Neural cell (in vitro differentiated cells): ENCODE measurements around the gene COG2. TPM values are rescaled to one million over a fixed set of nuclear protein-coding genes. Genes with fewer than 3 reads are reported as not detected.

Experiments
- H2AFZ ChIP-seq: fragments of 200-600, 300-800 bp; sonication (generic), shearing (Covaris generic); 2 replicates; pipeline ENCODE4 v1.6.0; 2014; ENCODE audit warnings: low read depth, mild to moderate bottlenecking, antibody characterized with exemption, low read length, moderate library complexity
- H3F3A ChIP-seq: fragments of 200-600 bp; shearing (Covaris generic); 2 replicates; pipeline ENCODE4 v1.6.1; 2016; ENCODE audit warnings: mild to moderate bottlenecking, moderate library complexity, mixed read lengths, antibody characterized with exemption, low read length; ENCODE audit not compliant: insufficient read depth, poor library complexity, severe bottlenecking
- H3K27ac ChIP-seq: fragments of 200-600, 300-800 bp; sonication (generic), shearing (Covaris generic); 2 replicates; pipeline ENCODE4 v1.5.1; 2014; ENCODE audit warnings: mild to moderate bottlenecking, low read length, moderate library complexity
- H3K27me3 ChIP-seq: fragments of 300-800, 200-600 bp; sonication (generic), shearing (Covaris generic); 2 replicates; pipeline ENCODE4 v1.6.0; 2014; ENCODE audit warnings: mild to moderate bottlenecking, low read depth, low read length, moderate library complexity; ENCODE audit not compliant: insufficient read depth
- H3K36me3 ChIP-seq: fragments of 300-800, 200-600 bp; sonication (generic), shearing (Covaris generic); 2 replicates; pipeline ENCODE4 v1.5.1; 2014; ENCODE audit warnings: mild to moderate bottlenecking, antibody characterized with exemption, low read length, moderate library complexity; ENCODE audit not compliant: insufficient read depth
- H3K4me2 ChIP-seq: fragments of 300-800, 200-600 bp; sonication (generic), shearing (Covaris generic); 2 replicates; pipeline ENCODE4 v1.6.0; 2014; ENCODE audit warnings: mild to moderate bottlenecking, low read length
- H3K4me3 ChIP-seq: fragments of 300-800, 200-600 bp; sonication (generic), shearing (Covaris generic); 2 replicates; pipeline ENCODE4 v1.5.1; 2014; ENCODE audit warnings: mild to moderate bottlenecking, low read length, moderate library complexity
- H3K79me2 ChIP-seq: fragments of 200-600 bp; shearing (Covaris generic); replicated peaks from 2 replicates; pipeline ENCODE4 v1.6.0; 2014; ENCODE audit warnings: mild to moderate bottlenecking, low read length, moderate library complexity; ENCODE audit not compliant: insufficient read depth
- H3K9ac ChIP-seq: fragments of 300-800, 200-600 bp; sonication (generic), shearing (Covaris generic); 2 replicates; pipeline ENCODE4 v1.6.1; 2016; ENCODE audit warnings: mild to moderate bottlenecking, low read length, mixed read lengths
- H3K9me2 ChIP-seq: fragments of 200-600 bp; shearing (Covaris generic); 2 replicates; pipeline ENCODE4 v1.6.1; 2016; ENCODE audit warnings: mild to moderate bottlenecking, low read length, mixed read lengths; ENCODE audit not compliant: insufficient read depth
- H3K9me3 ChIP-seq: fragments of 200-600, 300-800 bp; sonication (generic), shearing (Covaris generic); 2 replicates; pipeline ENCODE4 v1.6.1; 2016; ENCODE audit warnings: mild to moderate bottlenecking, mixed run types, low read length, moderate library complexity, mixed read lengths
- H4K20me1 ChIP-seq: fragments of 200-600 bp; shearing (Covaris generic); 2 replicates; pipeline ENCODE4 v1.6.1; 2016; ENCODE audit warnings: mild to moderate bottlenecking, mixed run types; ENCODE audit not compliant: insufficient read depth
- CTCF ChIP-seq: fragments of 450-650 bp; IDR thresholded peaks from 2 replicates; pipeline ENCODE4 v1.5.1; 2014; ENCODE audit warnings: antibody characterized with exemption, mild to moderate bottlenecking, moderate library complexity; ENCODE audit not compliant: poor library complexity, severe bottlenecking
- EP300 ChIP-seq: fragments of 450-650 bp; conservative IDR thresholded peaks from 2 replicates; pipeline ENCODE4 v1.6.1; 2014; ENCODE audit warnings: antibody characterized with exemption, mild to moderate bottlenecking, moderate library complexity; ENCODE audit not compliant: poor library complexity, severe bottlenecking
- EZH2 ChIP-seq: fragments of 200-600, 300-800 bp; shearing (Covaris generic), sonication (generic); IDR thresholded peaks from 2 replicates; pipeline ENCODE4 v1.6.1; 2014; ENCODE audit warnings: antibody characterized with exemption, low read length, borderline replicate concordance, mild to moderate bottlenecking; ENCODE audit not compliant: insufficient read depth, poor library complexity, severe bottlenecking
- MXI1 ChIP-seq: fragments of 450-650 bp; conservative IDR thresholded peaks from 2 replicates; pipeline ENCODE4 v1.6.1; 2014; ENCODE audit warnings: antibody characterized with exemption, mild to moderate bottlenecking; ENCODE audit not compliant: poor library complexity, severe bottlenecking
- POLR2AphosphoS5 ChIP-seq: IDR thresholded peaks from 2 replicates; pipeline ENCODE4 v1.6.1; 2012
- RAD21 ChIP-seq: fragments of 450-650 bp; conservative IDR thresholded peaks from 2 replicates; pipeline ENCODE4 v1.6.1; 2014; ENCODE audit warnings: antibody characterized with exemption, mild to moderate bottlenecking, moderate library complexity
- REST ChIP-seq: IDR thresholded peaks from 2 replicates; pipeline ENCODE4 v1.6.1; 2012; ENCODE audit warnings: borderline replicate concordance
- SMC3 ChIP-seq: fragments of 450-650 bp; conservative IDR thresholded peaks from 2 replicates; pipeline ENCODE4 v1.6.1; 2014; ENCODE audit warnings: antibody characterized with exemption, mild to moderate bottlenecking, moderate library complexity; ENCODE audit not compliant: poor library complexity
- TAF1 ChIP-seq: IDR thresholded peaks from 2 replicates; pipeline ENCODE4 v1.6.1; 2012; ENCODE audit warnings: low read depth
- polyA plus RNA-seq: library from polyadenylated mRNA; depleted of rRNA; stranded (reverse); fragments of >200 nt; gene quantifications from 2 replicates; pipeline ENCODE4 v1.2.3, GENCODE V29; 2014

Gene COG2
- polyA plus RNA-seq, 1 donor from 2014 or later = 14.5 TPM

- Histone ChIP-seq H3K9ac (no peak overlapping the region), H3K9me3 (no peaks in the 10 kb centered on the region), H3K4me3 (no peak overlapping the region), H3K9me2 (no peaks in the 10 kb centered on the region), H3K79me2 (no peaks in the 10 kb centered on the region), H3K27me3 (no peaks in the 10 kb centered on the region), H3K27ac (no peak overlapping the region), H3K4me2 (no peak overlapping the region), H3F3A (no peaks in the 10 kb centered on the region), H3K36me3 (no peaks in the 10 kb centered on the region), H4K20me1 (no peaks in the 10 kb centered on the region), H2AFZ (no peak overlapping the region)
- TF ChIP-seq TAF1 = no peak
- TF ChIP-seq POLR2AphosphoS5 = no peak
- TF ChIP-seq MXI1 = no peak
- no peak for TF ChIP-seq EP300
- TF ChIP-seq RAD21 = no peak
- TF ChIP-seq EZH2 = no peak
- TF ChIP-seq REST = no peak
- TF ChIP-seq SMC3 = no peak
- TF ChIP-seq CTCF = no peak
Measured at GRCh38 chr1:230609208-230609607, 33.1 kb upstream of the COG2 start.

- H3K36me3 ChIP-seq = no peaks in the 10 kb centered on the region
- no peak overlapping the region for H3K9ac ChIP-seq
- no peaks in the 10 kb centered on the region for H4K20me1 ChIP-seq
- H3K9me3 ChIP-seq = no peaks in the 10 kb centered on the region
- no peaks in the 10 kb centered on the region for H3K27me3 ChIP-seq
- no peak overlapping the region for H3K27ac ChIP-seq
- H2AFZ ChIP-seq = no peak overlapping the region
- H3K79me2 ChIP-seq = no peaks in the 10 kb centered on the region
- H3K4me2 ChIP-seq = no peak overlapping the region
- H3K9me2 ChIP-seq = no peaks in the 10 kb centered on the region
- H3F3A ChIP-seq = no peaks in the 10 kb centered on the region
- H3K4me3 ChIP-seq = no peak overlapping the region
- no peak for TF ChIP-seq SMC3
- TF ChIP-seq CTCF = no peak
- no peak for TF ChIP-seq REST
- TF ChIP-seq TAF1 = no peak
- TF ChIP-seq MXI1 = no peak
- no peak for TF ChIP-seq EP300
Measured at GRCh38 chr1:230610589-230610988, 31.7 kb upstream of the COG2 start.
